ENCODE measurements around the gene EXOC3L4. TPM values are rescaled to one million over a fixed set of nuclear protein-coding genes. Genes with fewer than 3 reads are reported as not detected.

Gene EXOC3L4
- total and polyA plus RNA-seq, 9 of the 15 experiments (the other 6 are each of a cell fraction or from before 2014, with no cell fraction given) = 0.10 to 6.7 (median 0.98) TPM; not detected in 1

GRCh38 chr14:103158688-103159087 lies 64.2 kb downstream of the EXOC3L4 start (continued):
- TF ChIP-seq ZBTB49 (CRISPR knock-in tag; IDR thresholded peaks at IDR 0.05; ENCODE audit: borderline replicate concordance) (no peak), HINFP (tag; conservative IDR thresholded peaks at IDR 0.05; ENCODE audit: low read depth) (no peak), FOXA3 (CRISPR knock-in tag; conservative IDR thresholded peaks at IDR 0.05 in 1 of 2, IDR thresholded peaks at IDR 0.05 in 1 of 2) (no peak), ZNF449 (CRISPR knock-in tag; IDR thresholded peaks at IDR 0.05) (no peak), E2F4 (CRISPR knock-in tag; IDR thresholded peaks at IDR 0.05; ENCODE audit: low read depth) (no peak), NBN (IDR thresholded peaks at IDR 0.05; ENCODE audit: low read depth) (no peak), PCBP2 (IDR thresholded peaks at IDR 0.05; ENCODE audit: low read depth, low read length, poor library complexity, severe bottlenecking) (no peak), ZNF766 (CRISPR knock-in tag; conservative IDR thresholded peaks at IDR 0.05) (no peak), ETV1 (tag; conservative IDR thresholded peaks at IDR 0.05; ENCODE audit: low read depth) (no peak)

Other genes with a start within 250 kb of the EXOC3L4 start
- 0.04 and 0.14 TPM in 2 replicates for gene AMN, start 172.1 kb upstream of the EXOC3L4 start, total RNA-seq (2014; rRNA removed)
- gene AMN, start 172.1 kb upstream of the EXOC3L4 start, total RNA-seq (2014; rRNA removed; fragmentation: Illumina TruSeq; extraction: Trizol) = not detected in 2 replicates
- not detected in 2 replicates for gene AMN, start 172.1 kb upstream of the EXOC3L4 start, total RNA-seq (2015; rRNA removed; fragmentation: Illumina TruSeq; extraction: Trizol)
- gene AMN, start 172.1 kb upstream of the EXOC3L4 start, total RNA-seq (2021) = 0.04 and 0.09 TPM in 2 replicates
- not detected in 2 replicates for gene AMN, start 172.1 kb upstream of the EXOC3L4 start, polyA plus RNA-seq (2011; rRNA removed)
- gene AMN, start 172.1 kb upstream of the EXOC3L4 start, polyA plus RNA-seq (2014; fragmentation: Illumina TruSeq; extraction: Trizol) = not detected in 2 replicates
- gene AMN, start 172.1 kb upstream of the EXOC3L4 start, polyA plus RNA-seq (2014; fragmentation: Nextera tagmentation; extraction: Ambion mirVana) = not detected
- not detected in 2 replicates for gene AMN, start 172.1 kb upstream of the EXOC3L4 start, polyA plus RNA-seq (2014; rRNA removed)
- 12.6 and 15.1 TPM in 2 replicates for gene CDC42BPB, start 37.2 kb upstream of the EXOC3L4 start, total RNA-seq (2014; rRNA removed)
- gene CDC42BPB, start 37.2 kb upstream of the EXOC3L4 start, total RNA-seq (2014; rRNA removed; fragmentation: Illumina TruSeq; extraction: Trizol) = 8.8 and 9.0 TPM in 2 replicates
- 8.7 and 9.7 TPM in 2 replicates for gene CDC42BPB, start 37.2 kb upstream of the EXOC3L4 start, total RNA-seq (2015; rRNA removed; fragmentation: Illumina TruSeq; extraction: Trizol)
- gene CDC42BPB, start 37.2 kb upstream of the EXOC3L4 start, total RNA-seq (2021) = 19.6 and 24.3 TPM in 2 replicates
- gene CDC42BPB, start 37.2 kb upstream of the EXOC3L4 start, polyA plus RNA-seq (2011; rRNA removed) = 19.5 and 22.9 TPM in 2 replicates
- gene CDC42BPB, start 37.2 kb upstream of the EXOC3L4 start, polyA plus RNA-seq (2014; fragmentation: Illumina TruSeq; extraction: Trizol) = 16.5 and 17.0 TPM in 2 replicates
- gene CDC42BPB, start 37.2 kb upstream of the EXOC3L4 start, polyA plus RNA-seq (2014; fragmentation: Nextera tagmentation; extraction: Ambion mirVana) = under 1 TPM; 0.07 to 0.25 TPM
- gene CDC42BPB, start 37.2 kb upstream of the EXOC3L4 start, polyA plus RNA-seq (2014; rRNA removed) = 13.9 and 15.0 TPM in 2 replicates
- not detected in 2 replicates for gene LBHD2, start 10.5 kb upstream of the EXOC3L4 start, total RNA-seq (2014; rRNA removed)
- gene LBHD2, start 10.5 kb upstream of the EXOC3L4 start, total RNA-seq (2014; rRNA removed; fragmentation: Illumina TruSeq; extraction: Trizol) = not detected in 2 replicates
- gene LBHD2, start 10.5 kb upstream of the EXOC3L4 start, total RNA-seq (2015; rRNA removed; fragmentation: Illumina TruSeq; extraction: Trizol) = not detected in 2 replicates
- not detected in 2 replicates for gene LBHD2, start 10.5 kb upstream of the EXOC3L4 start, total RNA-seq (2021)
- gene LBHD2, start 10.5 kb upstream of the EXOC3L4 start, polyA plus RNA-seq (2011; rRNA removed) = not detected in 2 replicates
- not detected in 2 replicates for gene LBHD2, start 10.5 kb upstream of the EXOC3L4 start, polyA plus RNA-seq (2014; fragmentation: Illumina TruSeq; extraction: Trizol)
- not detected for gene LBHD2, start 10.5 kb upstream of the EXOC3L4 start, polyA plus RNA-seq (2014; fragmentation: Nextera tagmentation; extraction: Ambion mirVana)
- not detected in 2 replicates for gene LBHD2, start 10.5 kb upstream of the EXOC3L4 start, polyA plus RNA-seq (2014; rRNA removed)
- gene TNFAIP2, start 28.7 kb downstream of the EXOC3L4 start, total RNA-seq (2014; rRNA removed) = 39.5 and 46.0 TPM in 2 replicates
- 20.8 and 23.7 TPM in 2 replicates for gene TNFAIP2, start 28.7 kb downstream of the EXOC3L4 start, total RNA-seq (2014; rRNA removed; fragmentation: Illumina TruSeq; extraction: Trizol)
- gene TNFAIP2, start 28.7 kb downstream of the EXOC3L4 start, total RNA-seq (2015; rRNA removed; fragmentation: Illumina TruSeq; extraction: Trizol) = 68.6 and 70.2 TPM in 2 replicates
- 52.7 and 61.2 TPM in 2 replicates for gene TNFAIP2, start 28.7 kb downstream of the EXOC3L4 start, total RNA-seq (2021)
- gene TNFAIP2, start 28.7 kb downstream of the EXOC3L4 start, polyA plus RNA-seq (2011; rRNA removed) = 22.6 and 35.4 TPM in 2 replicates
- gene TNFAIP2, start 28.7 kb downstream of the EXOC3L4 start, polyA plus RNA-seq (2014; fragmentation: Illumina TruSeq; extraction: Trizol) = 42.7 and 59.7 TPM in 2 replicates
- gene TNFAIP2, start 28.7 kb downstream of the EXOC3L4 start, polyA plus RNA-seq (2014; fragmentation: Nextera tagmentation; extraction: Ambion mirVana) = 10 to 100 TPM; 44.6 to 49.7 TPM
- gene TNFAIP2, start 28.7 kb downstream of the EXOC3L4 start, polyA plus RNA-seq (2014; rRNA removed) = 47.6 and 63.5 TPM in 2 replicates
- 118 and 174 TPM in 2 replicates for gene EIF5, start 239.5 kb downstream of the EXOC3L4 start, total RNA-seq (2014; rRNA removed)
- 197 and 205 TPM in 2 replicates for gene EIF5, start 239.5 kb downstream of the EXOC3L4 start, total RNA-seq (2014; rRNA removed; fragmentation: Illumina TruSeq; extraction: Trizol)
- 176 and 190 TPM in 2 replicates for gene EIF5, start 239.5 kb downstream of the EXOC3L4 start, total RNA-seq (2015; rRNA removed; fragmentation: Illumina TruSeq; extraction: Trizol)
- gene EIF5, start 239.5 kb downstream of the EXOC3L4 start, total RNA-seq (2021) = 278 and 314 TPM in 2 replicates
- gene EIF5, start 239.5 kb downstream of the EXOC3L4 start, polyA plus RNA-seq (2011; rRNA removed) = 347 and 442 TPM in 2 replicates
- gene EIF5, start 239.5 kb downstream of the EXOC3L4 start, polyA plus RNA-seq (2014; fragmentation: Illumina TruSeq; extraction: Trizol) = 192 and 286 TPM in 2 replicates
- 100 to 1,000 TPM in 1 of 2 experiments, 10 to 100 TPM in 1; 92.7 to 126 TPM for gene EIF5, start 239.5 kb downstream of the EXOC3L4 start, polyA plus RNA-seq (2014; fragmentation: Nextera tagmentation; extraction: Ambion mirVana)
- 134 and 152 TPM in 2 replicates for gene EIF5, start 239.5 kb downstream of the EXOC3L4 start, polyA plus RNA-seq (2014; rRNA removed)